HG02840 (cell line): ENCODE data around the gene KCNAB1.

Experiments used
- ATAC-seq: cut with Tn5 transposase; IDR thresholded peaks from one replicate; pipeline ENCODE4 v1.9.1; 2021; ENCODE audit warnings: mild to moderate bottlenecking, moderate library complexity, moderate number of reproducible peaks; ENCODE audit not compliant: unreplicated experiment, low FRiP score

The KCNAB1 gene

GRCh38 chr3:156424758-156425157, 304.4 kb downstream of the KCNAB1 start:
- no peak for ATAC-seq

- no peak for ATAC-seq
Measured at GRCh38 chr3:156425651-156426050, 305.3 kb downstream of the KCNAB1 start.

GRCh38 chr3:156429125-156429524, 308.7 kb downstream of the KCNAB1 start:
- ATAC-seq: no peak

GRCh38 chr3:156431334-156432124, 311.2 kb downstream of the KCNAB1 start:
- no peak for ATAC-seq

- no peak for ATAC-seq
Measured at GRCh38 chr3:156432563-156432962, 312.2 kb downstream of the KCNAB1 start.

- ATAC-seq: no peak
Measured at GRCh38 chr3:156433138-156433537, 312.8 kb downstream of the KCNAB1 start.

- ATAC-seq: no peak
Measured at GRCh38 chr3:156433910-156434309, 313.5 kb downstream of the KCNAB1 start.

- ATAC-seq: no peak
Measured at GRCh38 chr3:156434921-156435320, 314.5 kb downstream of the KCNAB1 start.

- no peak for ATAC-seq
Measured at GRCh38 chr3:156443079-156443478, 322.7 kb downstream of the KCNAB1 start.

GRCh38 chr3:156445117-156446090, 325.0 kb downstream of the KCNAB1 start:
- no peak for ATAC-seq

GRCh38 chr3:156448300-156448699, 327.9 kb downstream of the KCNAB1 start:
- ATAC-seq: no peak

GRCh38 chr3:156449710-156450574, 329.6 kb downstream of the KCNAB1 start:
- no peak for ATAC-seq

GRCh38 chr3:156455839-156456238, 335.5 kb downstream of the KCNAB1 start:
- no peak for ATAC-seq

- ATAC-seq: no peak
Measured at GRCh38 chr3:156456771-156457224, 336.4 kb downstream of the KCNAB1 start.

- no peak for ATAC-seq
Measured at GRCh38 chr3:156459434-156459833, 339.1 kb downstream of the KCNAB1 start.

GRCh38 chr3:156460206-156460611, 339.8 kb downstream of the KCNAB1 start:
- no peak for ATAC-seq

- no peak for ATAC-seq
Measured at GRCh38 chr3:156461889-156462288, 341.5 kb downstream of the KCNAB1 start.

- no peak for ATAC-seq
Measured at GRCh38 chr3:156463123-156463522, 342.7 kb downstream of the KCNAB1 start.

- ATAC-seq: no peak
Measured at GRCh38 chr3:156465194-156465593, 344.8 kb downstream of the KCNAB1 start.

- no peak for ATAC-seq
Measured at GRCh38 chr3:156469456-156469855, 349.1 kb downstream of the KCNAB1 start.
